ENCODE measurements around the gene IGF2.

- no peak for TF ChIP-seq CTCF (IDR thresholded peaks at IDR 0.05; ENCODE audit: insufficient read depth, low read depth, low read length)
- no peak for TF ChIP-seq EZH2 (IDR thresholded peaks at IDR 0.05; ENCODE audit: insufficient read depth, low read length)
Observed at GRCh38 chr11:2115308-2115707, 23.9 kb downstream of the IGF2 start.

Measured in astrocyte (in vitro differentiated cells and primary cell).